Inflammatory macrophage treated with lipopolysaccharide for 4 hours (primary cell): ENCODE results near the gene HERPUD1.
"Not testable (repeated sequence)": the region's sequence is repeated elsewhere in the genome, so short reads cannot be mapped to it uniquely, and the experiment has no call there.

ENCODE experiments used
- DNase-seq: peaks from one replicate; pipeline ENCODE4 v3.0.0-alpha.2; 2020

The HERPUD1 gene

DNA sequence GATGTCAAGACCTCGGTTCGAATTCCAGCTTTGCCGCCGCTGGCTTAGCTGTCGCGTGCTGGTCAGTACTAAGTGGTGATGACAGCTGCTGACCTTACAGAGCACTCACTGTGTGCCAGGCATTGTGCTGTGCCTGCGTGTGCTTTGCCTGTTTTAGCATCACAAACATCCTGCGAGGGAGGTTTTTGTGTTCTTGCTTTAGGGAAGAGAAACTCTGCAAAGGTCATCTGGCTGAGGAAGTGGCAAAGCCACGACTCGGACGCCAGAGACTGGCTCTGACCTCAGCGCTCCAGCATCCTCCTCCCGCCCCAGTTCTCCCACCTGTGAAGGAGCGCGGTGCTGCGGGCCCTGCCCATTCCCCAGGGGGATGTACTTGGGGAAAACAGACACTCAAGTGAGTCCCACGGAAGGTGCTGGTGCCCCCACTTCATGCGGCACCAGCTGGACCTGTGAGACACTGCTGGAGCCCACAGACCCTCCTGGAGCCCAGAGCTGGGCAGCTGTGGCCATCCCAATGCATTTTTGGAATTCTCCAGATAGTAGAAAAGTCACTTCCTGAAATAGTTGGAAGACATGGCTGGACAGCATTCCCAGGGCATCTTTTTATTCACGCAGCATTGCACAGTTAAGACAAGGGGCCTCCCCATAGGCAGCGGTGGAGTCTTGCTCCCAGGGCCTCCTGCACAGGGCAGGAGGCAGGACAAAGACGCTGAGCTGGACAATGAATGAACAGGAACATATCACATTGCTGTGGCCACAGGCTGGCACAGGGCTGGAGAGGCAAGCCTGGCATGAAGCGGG is 20.0 kb upstream of the HERPUD1 start:
- DNase-seq = peak; percentile 90

GRCh38 chr16:56912746-56913708 is 18.9 kb upstream of the HERPUD1 start:
- no peak for DNase-seq

DNA sequence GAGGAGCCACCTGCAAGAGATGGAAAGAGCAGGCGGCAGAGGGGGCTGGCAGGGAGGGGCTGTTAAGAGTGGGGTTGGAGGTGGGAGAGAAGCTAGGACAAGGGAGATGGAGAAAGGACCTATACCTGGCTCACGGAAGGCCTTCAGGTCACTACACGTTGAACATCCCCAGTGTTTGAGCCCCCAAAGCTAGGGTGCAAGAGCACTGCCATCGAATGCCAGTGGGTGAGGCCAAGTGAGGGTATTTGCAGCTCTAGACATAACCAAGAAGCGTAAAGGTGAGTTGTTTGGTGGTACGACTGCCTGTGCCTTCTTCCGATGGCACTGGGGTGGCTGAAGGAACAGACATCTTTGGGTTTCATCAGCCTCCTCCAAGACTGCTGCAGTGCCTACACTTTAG is 17.0 kb upstream of the HERPUD1 start:
- DNase-seq = no peak

DNA sequence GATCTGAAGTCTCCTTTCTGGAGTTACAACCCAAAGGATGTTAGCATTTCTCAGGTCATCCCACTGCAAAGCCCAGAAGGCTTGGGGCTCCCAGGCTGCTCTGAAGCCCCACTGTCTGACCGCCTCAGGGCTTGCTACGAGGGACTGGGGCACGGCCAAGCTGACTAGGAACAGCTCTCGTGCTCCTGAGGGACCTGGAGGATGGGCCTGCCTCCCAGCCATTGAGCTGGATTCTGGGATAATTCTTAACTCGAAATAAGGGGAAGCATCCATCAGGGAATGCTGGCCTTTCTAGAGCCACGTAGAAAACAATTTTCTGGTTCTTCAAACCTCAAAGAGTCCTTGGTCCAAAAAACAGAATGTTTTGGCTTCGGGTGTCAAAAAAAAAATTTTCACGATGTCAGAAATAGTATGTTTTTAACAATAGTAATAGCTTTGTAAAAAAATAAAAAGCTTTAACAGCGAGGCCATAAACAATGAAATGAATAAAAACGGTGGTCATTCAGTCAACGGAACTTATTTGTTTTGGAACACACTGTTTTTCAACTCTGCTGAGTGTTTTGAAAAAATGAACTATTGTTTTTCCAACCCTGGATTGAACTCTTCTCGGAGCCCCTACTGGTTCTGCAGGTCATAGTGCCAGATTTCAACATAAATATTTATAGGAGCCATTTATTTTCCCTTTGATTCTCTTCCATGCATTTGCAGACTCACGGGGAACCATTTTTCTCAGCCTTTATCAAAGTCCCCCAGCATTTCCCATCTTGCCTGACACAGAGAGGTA is 16.4 kb upstream of the HERPUD1 start:
- no peak for DNase-seq

GRCh38 chr16:56916571-56917403 is 15.2 kb upstream of the HERPUD1 start:
- peak; percentile 79 for DNase-seq

DNA sequence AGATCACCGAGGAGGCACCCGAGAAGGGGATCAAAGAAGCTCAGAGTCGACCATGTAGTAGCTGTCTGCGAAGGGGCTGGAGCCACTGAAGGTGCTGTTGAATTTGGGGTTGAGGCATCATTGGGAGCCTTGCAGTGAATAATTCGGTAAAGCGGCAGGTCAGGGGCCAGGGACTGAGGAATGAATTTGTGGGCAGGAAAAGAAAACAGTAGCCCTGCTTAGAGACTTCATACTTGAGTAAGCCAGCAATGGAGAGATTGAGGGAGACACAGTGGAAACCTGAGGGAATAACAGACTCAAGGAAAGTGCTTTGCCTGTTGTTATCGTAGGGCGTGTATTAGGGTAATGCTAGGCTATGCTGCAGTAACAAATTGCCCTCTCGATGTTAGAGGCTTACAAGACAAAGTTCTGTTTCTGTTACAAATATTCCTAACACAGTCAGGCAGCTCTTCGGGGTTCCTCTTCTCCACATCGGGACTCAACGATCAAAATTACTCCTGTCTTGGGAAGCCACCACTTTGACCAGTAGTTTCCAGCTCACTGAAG is 13.4 kb upstream of the HERPUD1 start:
- no peak for DNase-seq

DNA sequence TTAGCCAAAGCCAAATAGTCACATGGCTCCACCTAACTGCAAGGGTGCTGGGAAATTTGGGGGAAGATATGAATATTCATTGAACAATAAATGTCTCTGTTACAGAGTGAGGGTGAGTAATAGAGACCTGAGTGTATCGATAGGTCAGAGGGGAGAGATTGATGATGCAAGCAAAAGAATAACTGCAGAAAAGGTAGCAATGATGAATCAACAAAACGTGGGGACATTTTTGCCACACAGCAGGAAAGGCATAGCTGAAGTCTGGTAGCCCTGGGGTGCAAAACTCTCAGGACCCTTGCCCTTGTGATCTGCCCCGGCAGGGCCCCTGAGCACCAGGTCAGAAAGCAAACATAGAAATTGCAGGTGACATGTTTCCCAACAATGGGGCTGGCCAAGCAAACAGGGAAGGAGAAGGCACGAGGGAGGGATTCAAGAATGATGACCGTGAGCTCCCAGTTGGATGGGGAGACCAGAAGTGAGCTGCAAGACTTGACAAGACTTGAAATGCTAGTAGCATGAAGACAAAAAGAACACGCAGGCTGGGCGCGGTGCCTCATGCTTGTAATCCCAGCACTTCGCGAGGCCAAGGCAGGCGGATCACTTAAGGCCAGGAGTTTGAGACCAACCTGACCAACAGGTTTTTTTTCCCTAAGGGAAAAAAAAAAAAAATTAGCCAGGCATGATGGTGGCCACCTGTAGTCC is 12.7 kb upstream of the HERPUD1 start:
- no peak for DNase-seq

- DNase-seq = no peak
Measured at GRCh38 chr16:56921571-56921970, 10.4 kb upstream of the HERPUD1 start.

DNA sequence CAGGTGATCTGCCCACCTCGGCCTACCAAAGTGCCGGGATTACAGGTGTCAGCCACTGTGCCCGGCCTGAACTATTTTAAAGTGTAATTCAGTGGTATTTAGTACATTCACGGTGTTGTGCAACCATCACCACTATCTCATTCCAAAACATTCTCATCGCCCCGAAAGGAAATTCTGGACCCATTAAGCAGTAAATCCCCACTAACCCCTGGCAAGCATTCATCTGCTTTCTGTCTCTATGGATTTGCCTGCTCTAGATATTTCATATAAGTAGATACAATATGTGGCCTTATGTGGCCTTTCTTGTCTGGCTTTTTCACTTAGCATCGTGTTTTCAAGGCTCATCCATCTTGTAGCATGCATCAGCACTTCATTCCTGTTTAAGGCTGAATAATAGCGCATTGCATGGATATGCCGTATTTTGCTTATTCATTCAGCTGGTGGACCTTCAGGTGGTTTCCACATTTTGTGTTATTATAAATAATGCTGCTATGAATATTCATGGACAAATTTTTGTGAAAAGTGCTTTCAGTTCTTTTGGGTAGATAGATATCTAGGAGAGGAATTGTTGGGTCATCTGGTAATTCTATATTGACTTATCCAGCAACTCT is 8.4 kb upstream of the HERPUD1 start:
- DNase-seq = no peak

- no peak for DNase-seq
Measured at GRCh38 chr16:56927471-56927870, 4.5 kb upstream of the HERPUD1 start.

DNA sequence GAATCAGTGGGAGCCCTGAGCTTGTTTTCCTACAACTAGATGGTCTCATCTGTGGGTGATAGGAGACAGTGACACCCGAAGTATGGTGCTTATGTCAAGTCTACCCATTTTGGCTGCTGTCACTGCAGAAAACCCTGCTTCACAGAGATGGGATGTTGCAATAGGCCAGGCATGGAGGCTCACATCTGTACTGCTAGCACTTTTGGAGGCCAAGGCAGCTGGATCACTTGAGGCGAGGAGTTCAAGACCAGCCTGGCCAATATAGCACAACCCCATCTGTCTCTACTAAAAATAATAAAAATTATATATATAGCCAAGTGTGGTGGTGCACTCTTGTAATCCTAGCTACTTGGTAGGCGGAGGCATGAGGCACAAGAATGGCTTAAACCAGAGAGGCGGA is 2.3 kb upstream of the HERPUD1 start:
- no peak for DNase-seq

DNA sequence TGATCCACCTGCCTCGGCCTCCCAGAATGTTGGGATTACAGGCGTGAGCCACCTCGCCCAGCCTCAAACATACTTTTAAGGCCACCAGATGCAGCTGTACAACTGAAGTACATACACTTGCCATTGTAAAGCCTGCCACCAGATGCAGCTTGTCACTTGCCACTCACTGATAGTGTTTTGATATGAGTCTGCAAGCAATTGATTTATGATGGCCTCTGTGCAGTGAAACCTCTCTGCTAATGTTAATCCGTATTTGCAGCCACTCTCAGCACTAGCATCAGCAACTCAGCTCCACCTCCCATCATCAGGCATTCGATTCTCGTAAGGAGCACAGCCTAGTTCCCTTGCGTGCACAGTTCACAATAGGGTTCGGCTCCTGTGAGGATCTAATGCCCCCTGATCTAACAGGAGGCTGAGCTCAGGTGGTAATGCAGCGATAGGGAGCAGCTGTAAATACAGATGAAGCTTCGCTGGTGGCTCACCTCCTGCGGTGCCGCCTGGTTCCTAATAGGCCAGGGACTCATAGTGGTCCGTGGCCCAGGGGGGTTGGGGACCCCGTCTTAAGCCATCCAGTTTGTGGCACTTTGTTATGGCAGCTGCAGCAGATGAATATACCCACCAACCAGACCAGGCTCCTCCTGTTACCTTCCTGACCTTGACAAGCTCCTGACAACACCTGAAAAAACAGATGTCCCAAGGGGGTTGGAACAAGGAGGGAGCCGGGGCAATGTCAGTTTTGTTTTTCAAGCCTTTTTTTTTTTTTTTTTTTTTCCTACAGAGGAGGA is 1.3 kb upstream of the HERPUD1 start:
- DNase-seq = no peak

DNA sequence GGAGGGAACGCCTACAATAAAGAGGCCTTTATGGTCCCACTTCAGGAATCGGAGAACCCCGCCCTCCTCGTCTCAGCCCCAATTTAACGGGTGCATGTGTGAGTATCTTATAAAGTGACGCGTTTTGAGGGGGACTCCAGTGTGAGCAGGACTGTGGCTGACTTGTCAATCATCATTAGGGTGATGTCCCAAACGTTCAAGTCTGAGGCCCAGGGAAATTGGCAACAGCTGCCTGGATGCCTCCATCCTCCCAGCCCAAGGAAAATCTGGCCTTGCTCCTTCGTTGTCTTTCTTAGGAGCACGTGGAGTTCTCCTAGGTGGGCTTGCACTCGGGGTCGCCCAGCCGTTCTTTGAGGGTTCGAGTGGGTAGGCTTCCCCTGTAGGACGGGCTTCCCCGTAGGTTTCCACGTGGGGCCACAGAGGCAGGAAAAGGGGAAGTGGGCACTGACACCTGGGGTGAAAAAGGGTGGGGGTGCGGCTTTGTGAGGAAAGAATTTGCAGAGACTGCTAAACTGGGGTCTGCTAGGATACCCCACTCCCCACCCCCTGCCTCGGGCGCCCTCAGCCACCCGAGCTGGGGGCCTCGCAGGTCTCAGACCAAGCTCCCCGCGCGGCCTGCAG is 561 bp upstream of the HERPUD1 start:
- DNase-seq = no peak

GRCh38 chr16:56932721-56933619 is 1.0 kb downstream of the HERPUD1 start:
- DNase-seq = peak; percentile 95

GRCh38 chr16:56933828-56934598 is 2.1 kb downstream of the HERPUD1 start:
- no peak for DNase-seq

DNA sequence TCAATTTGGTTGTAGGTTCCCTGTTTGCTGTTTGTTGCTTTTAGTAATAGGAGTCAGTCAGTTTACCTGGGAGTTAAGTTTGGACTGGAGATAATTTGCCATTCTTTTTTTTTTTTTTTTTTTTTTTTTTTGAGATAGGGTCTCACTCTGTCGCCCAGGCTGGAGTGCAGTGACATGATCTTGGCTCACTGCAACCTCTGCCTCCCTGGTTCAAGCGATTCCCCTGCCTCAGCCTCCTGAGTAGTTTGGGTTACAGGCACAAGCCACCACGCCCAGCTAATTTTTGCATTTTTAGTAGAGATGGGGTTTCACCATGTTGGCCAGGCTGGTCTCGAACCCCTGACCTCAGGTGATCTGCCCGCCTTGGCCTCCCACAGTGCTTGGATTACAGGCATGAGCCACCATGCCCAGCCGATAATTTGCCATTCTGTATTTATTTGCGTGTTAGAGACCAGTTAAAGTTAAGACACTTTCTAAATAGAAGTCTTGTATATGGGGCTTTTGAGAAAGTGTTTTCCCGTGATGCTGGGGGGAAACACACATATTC is 2.7 kb downstream of the HERPUD1 start:
- not testable (repeated sequence) for DNase-seq

- DNase-seq = no peak
Measured at GRCh38 chr16:56935201-56935600, 3.3 kb downstream of the HERPUD1 start.
